Bone marrow (tissue), 2 donors: ENCODE results near the gene ITPR1.

Experiments used
- DNase-seq, 2 donors: peaks; one replicate each; lab custom pipeline; 2025; lab: John Stamatoyannopoulos, UW

ITPR1 gene

DNA sequence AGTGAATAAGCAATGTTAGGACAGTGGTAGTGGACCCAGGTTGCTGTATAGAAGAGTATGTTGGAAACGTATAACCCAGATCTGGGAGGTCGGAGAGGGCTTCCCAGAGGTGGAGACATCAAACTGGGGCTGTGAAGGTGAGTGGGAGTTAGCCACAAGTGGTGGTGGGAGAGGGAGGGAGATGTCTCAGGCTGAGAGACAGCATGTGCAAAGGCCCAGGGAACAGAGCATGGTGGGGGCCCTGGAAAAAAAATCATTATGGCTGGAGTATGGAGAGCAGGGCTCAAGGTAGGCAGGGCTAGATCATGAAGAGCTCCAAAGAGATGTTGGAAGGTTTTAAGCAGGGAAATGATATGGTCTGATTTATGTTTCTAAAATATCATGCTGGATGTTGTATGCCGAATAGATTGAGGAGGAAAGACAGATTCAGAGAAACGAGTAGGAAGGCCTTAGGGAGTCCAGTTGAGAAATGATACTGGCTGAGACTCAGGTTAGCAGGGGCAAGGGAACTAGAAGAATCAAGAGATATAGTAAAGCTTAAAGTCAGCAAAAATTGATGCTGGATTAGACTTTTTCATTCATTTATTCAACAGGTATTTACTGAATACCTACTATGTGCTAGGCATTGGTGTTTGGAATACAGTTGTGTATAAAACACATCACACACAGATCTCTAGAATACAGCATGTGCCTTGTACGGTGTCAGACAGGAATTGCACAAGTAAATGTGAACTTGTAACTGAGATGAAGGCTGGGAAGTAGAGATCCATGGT is 17.0 kb downstream of the ITPR1 start:
- no peak for DNase-seq

GRCh38 chr3:4511491-4512262 is 18.5 kb downstream of the ITPR1 start:
- no peak for DNase-seq

- no peak for DNase-seq
Observed at GRCh38 chr3:4512895-4513616, 19.9 kb downstream of the ITPR1 start.

- DNase-seq, result no peak
Observed at GRCh38 chr3:4514321-4514720, 21.2 kb downstream of the ITPR1 start.

DNA sequence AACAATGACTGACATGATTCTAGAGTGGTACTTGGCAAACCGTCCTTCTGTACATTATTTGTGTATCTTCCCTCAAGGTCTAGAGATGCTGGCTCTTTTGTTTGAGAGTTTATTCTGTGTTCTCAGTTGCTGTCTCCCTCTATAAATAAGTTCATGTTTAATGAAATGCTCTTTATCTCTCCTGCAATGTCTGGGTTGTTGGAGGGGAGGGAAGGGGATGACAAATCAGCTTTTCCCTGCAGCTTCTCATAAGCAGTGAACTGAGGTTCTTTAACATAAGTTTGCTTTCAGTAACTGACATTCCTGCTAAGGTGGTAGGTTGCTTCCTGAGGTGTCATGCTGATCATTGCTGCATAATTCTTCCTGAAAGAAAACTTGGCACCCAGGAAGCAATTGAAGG is 21.8 kb downstream of the ITPR1 start:
- no peak for DNase-seq

DNA sequence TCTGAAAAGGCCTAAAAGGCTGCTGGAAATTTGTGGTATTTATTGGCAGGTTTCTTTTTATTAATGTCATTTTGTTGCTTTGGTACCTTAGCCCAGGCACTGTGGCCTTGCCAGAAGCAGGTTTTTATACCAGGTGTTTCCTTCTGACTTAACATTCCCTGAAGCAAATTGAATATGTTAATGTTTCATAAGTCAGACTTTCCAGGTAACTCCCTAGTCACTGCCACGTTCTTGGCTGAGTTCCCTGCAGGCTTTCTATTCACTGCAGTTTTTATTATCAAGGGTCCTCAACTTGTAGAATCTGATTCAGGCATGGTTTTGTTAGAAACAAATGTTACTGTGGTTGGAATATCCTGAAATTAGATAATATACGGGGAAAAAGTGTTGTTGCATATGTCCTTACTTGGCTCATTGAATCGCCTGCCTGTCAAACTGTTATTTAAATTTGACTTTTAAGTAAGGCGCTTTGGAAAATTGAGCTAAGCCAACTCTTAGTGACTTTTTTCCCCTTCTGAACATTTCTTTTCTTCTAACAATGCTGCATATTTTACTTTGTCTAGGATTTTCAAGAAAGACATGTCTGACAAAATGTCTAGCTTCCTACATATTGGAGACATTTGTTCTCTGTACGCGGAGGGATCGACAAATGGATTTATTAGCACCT is 22.9 kb downstream of the ITPR1 start:
- no peak for DNase-seq

- DNase-seq, result no peak
Observed at GRCh38 chr3:4517093-4517492, 23.9 kb downstream of the ITPR1 start.

- peak in 1 of 2 donors; percentile 10 for DNase-seq
Observed at GRCh38 chr3:4517643-4518311, 24.6 kb downstream of the ITPR1 start.

DNA sequence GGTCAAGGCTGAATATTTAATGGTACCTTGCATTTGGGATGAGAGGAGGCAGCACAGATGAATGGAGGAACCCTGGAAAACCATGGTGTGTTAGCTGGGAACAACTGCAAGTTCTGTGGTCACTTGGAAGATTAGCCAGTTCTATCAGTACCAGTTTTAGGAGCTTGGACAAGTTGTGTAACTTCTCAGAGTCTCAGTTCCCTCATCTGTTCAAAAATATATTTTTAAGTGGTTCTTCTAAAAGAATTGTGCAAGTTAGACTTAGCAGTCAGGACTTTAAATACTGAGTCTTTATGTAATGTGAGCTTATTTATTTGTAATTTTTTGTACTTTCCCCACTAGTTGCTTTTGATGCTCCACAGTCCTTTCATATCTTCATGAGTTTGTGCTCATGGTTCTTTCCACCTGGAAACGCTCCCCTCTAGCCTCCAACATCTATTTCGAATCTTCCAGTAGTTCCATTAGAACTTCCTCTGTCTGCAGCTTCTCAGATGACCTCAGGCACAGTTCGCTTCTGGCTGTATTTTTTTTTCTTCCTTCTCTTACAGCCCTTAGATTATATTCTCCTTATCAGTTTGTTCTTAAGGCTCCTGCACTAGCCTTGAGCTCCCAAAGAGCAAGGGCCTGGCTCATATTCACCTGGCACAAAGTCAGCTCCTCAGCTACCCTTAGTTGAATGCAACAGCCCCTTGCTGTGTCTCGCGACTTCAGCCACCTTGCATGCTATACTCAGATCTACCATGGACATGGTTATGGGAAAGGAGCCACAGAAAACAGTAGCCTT is 27.1 kb downstream of the ITPR1 start:
- no peak for DNase-seq

- DNase-seq, result no peak
Observed at GRCh38 chr3:4522947-4523346, 29.8 kb downstream of the ITPR1 start.

DNA sequence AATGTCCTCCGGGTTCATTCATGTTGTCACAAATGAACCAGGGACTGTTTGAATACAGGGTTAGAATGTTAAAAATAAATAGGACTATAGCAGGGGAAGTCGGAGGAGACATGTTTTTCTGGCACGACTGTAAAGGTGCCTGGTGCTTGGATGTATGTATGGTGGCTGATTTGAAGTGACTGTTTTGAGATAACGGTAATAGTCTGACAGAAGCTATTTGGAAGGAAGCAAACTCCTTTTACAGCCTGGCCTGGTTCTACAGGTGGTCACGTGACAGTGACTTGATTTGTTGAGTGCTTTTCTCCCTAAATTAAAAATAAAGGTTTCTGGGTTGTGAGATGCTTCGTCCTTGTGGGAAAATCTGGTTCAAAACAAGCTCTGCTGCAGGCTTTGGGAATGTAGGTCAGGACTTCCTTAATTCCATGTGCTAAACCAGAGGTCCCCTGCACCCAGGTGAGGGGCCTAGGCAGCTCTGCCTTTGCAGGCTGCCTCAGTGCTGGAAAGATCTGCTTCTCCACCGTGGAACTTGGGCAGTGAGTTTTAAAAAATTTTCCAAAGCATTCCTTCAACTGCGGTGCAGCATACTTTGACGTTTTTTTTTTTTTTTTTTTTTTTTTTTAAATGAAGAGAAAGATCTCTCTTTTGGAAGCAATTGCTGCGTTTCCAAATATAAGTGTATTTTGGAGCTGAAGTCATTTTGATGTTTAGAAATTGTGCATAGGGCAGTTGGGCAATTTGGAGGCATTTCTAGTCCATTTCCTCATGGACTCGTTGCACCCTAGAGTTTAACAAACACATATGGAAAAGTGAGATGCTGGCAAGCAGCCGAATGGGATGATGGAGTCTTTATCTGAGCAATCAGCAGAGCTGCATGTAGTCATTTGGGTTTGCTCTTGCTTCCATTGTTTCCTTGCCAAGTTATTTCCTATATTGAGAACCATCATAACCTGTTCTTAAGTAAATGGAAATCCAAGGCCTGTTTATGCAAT is 30.9 kb downstream of the ITPR1 start:
- DNase-seq, result no peak

DNA sequence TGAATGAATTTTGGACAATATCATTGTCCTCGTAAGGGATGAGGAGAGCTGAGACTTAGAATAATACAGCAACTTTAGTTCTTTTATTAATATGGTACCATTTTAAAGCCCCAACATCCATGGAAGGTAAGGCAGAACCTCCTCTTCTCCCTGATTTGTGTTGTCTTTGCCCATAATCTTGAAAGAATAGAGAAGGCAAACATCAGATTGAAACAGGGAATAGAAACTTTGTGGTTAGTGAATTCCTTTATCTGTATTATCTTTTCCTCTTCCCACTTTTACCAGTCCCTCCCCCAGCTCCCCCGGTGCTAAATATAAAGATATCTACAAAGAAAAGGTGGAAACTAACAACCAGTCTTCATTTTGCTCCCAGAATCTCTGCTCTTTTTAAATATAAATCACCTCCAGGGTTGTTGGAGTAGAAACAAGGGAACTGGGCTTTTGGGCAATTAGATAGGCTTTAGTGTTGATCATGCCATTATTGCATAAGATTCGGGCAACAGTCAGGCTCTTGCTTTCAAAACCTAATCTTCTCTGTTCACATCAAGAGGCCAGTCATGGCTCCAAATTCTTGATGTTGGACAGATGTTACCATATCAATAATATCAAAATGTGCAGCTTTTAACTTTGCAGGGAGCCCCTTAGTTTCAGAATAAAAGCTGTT is 32.5 kb downstream of the ITPR1 start:
- DNase-seq, result no peak

- DNase-seq, result no peak
Observed at GRCh38 chr3:4528320-4528719, 35.2 kb downstream of the ITPR1 start.

DNA sequence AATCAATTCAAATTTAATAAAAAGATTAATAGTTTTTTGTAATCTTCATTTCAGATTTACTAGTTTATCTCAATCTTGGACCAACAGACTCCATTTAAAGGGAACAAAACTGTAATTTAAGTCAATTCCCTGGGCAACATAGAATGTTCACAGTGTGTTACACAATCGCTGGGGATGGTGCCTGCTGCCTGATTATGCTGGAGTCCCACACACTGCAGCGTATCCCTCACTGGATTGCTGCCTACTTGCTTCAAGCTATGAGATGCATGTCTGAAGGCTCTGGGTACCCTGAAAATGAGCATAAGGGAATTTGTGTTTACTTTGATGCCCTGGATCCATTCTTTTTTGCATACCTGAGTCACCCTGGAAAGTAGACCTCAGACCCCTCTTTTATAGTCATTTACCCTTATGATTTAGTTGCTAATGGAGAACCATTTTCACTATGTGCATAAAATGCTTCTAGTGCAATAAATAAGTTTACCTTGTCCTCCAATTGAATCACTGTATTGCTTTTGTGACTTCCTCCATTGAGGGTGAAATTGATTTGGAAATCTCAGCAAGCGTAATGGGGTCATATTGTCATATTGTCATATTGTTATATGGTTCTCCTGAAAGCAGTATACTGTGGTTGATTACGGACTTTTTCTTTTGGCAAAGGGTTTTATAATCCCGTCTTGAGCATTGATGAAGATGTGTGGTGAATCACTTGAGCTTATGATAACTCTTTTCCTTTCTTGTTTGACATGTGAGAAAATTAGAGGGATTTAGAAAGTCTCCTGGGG is 35.9 kb downstream of the ITPR1 start:
- DNase-seq, result no peak

- DNase-seq, result no peak
Observed at GRCh38 chr3:4529876-4530588, 36.9 kb downstream of the ITPR1 start.

DNA sequence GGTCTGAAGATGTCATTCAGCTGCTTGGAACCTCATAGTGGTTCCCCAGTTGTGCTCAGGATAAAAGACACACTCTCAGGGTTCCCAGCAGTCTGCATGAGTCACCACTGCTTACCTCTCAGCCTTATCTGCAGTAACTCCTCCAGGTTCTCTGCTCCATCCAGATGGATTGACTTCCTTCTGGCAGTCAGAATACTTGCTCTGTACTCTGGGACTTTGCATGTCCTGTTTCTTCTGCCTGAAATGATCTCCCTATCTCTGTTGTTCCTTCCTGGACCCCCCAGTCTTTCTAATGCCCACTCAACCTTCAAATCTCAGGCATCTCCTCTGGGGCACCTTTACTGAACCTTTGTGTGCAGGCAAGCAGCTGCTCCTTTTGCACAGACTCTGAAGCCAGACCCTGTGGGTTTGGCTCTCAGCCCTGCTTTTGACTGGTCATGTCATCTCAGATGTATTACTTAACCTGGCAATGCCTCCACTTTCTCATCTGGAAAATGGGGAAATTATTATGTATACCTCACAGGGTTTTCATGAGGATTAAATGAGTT is 38.4 kb downstream of the ITPR1 start:
- DNase-seq, result no peak

GRCh38 chr3:4532535-4533112 is 39.5 kb downstream of the ITPR1 start:
- DNase-seq, result no peak
